Measurements from ENCODE around the gene GK2.

GK2 gene

DNA sequence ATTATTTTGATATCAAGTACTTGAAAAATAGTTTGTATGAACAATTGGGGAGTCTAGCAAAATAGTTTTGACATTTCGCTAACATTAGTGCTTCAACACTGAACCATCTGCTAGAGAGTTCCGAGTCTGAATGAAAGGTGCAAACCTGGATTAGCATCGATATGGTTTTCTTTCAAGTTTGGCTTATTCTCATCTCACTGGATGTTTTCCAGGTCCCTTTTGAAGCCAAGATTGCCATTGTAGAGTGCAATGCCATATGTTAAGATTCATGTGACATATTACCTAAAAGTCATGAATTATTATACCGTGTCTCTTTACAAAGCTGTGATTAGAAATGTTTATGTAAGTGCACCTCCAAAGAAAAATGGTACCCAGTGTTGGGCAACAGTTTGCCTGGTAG is 45.4 kb downstream of the GK2 start:
- TF ChIP-seq CTCF (IDR thresholded peaks at IDR 0.05; ENCODE audit: low read depth, low read length) = no peak
- H3K27ac ChIP-seq = no peak overlapping the region
- no peaks in the 10 kb centered on the region for H3K36me3 ChIP-seq
- H3K27me3 ChIP-seq (ENCODE audit: insufficient read depth, low read depth, severe bottlenecking) = no peaks in the 10 kb centered on the region
- no peaks in the 10 kb centered on the region for H3K9me3 ChIP-seq (ENCODE audit: severe bottlenecking)
- no peak for DNase-seq
- H3K4me3 ChIP-seq (ENCODE audit: low read depth, low read length) = no peak overlapping the region

- Histone ChIP-seq H3K27me3 (ENCODE audit: insufficient read depth, low read depth, severe bottlenecking) (no peaks in the 10 kb centered on the region), H3K4me3 (ENCODE audit: low read depth, low read length) (no peak overlapping the region), H3K27ac (no peak overlapping the region), H3K36me3 (no peaks in the 10 kb centered on the region), H3K9me3 (ENCODE audit: severe bottlenecking) (no peaks in the 10 kb centered on the region)
- no peak for DNase-seq
- TF ChIP-seq CTCF (IDR thresholded peaks at IDR 0.05; ENCODE audit: low read depth, low read length) = no peak
These were observed 48.0 kb downstream of the GK2 start for GRCh38 chr4:79360006-79360405.

DNA sequence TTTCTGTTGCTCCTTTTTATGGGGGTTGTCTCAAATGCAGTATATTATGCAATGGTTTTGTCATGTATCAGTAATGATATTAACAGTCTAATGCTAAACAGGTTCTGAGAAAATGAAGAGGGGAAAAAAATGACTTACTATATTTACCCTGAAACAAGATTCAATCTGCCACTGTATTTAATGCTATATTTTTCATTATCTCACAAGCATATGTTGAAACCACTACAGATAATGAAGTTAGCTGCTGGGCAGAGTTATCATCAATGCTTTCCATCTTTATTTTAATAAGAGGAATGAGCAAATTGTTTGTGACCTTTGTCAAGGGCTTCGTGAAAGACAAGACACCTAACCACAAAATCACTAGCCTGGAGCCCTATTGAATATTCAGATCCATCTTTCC is 49.6 kb downstream of the GK2 start:
- no peak for TF ChIP-seq CTCF (IDR thresholded peaks at IDR 0.05; ENCODE audit: low read depth, low read length)
- H3K4me3 ChIP-seq (ENCODE audit: low read depth, low read length) = no peak overlapping the region
- no peak overlapping the region for H3K27ac ChIP-seq
- H3K27me3 ChIP-seq (ENCODE audit: insufficient read depth, low read depth, severe bottlenecking) = no peaks in the 10 kb centered on the region
- H3K36me3 ChIP-seq = no peaks in the 10 kb centered on the region
- H3K9me3 ChIP-seq (ENCODE audit: severe bottlenecking) = no peaks in the 10 kb centered on the region
- DNase-seq = no peak

GRCh38 chr4:79357365-79357764 is 50.7 kb downstream of the GK2 start:
- Histone ChIP-seq H3K27ac (no peak overlapping the region), H3K27me3 (ENCODE audit: insufficient read depth, low read depth, severe bottlenecking) (no peaks in the 10 kb centered on the region), H3K4me3 (ENCODE audit: low read depth, low read length) (no peak overlapping the region), H3K9me3 (ENCODE audit: severe bottlenecking) (no peaks in the 10 kb centered on the region), H3K36me3 (no peaks in the 10 kb centered on the region)
- TF ChIP-seq CTCF (IDR thresholded peaks at IDR 0.05; ENCODE audit: low read depth, low read length) = no peak
- no peak for DNase-seq

Data from WERI-Rb-1 (cell line).